SK-N-SH treated with all-trans-retinoic acid at 6 μM for 48 hours (cell line): ENCODE results near the gene CATSPERD.

Source experiments
- ATAC-seq: fragments of 200-7000 bp; cut with Tn5 transposase; 3 replicates; pipeline ENCODE4 v1.9.1; 2020; ENCODE audit warnings: mild to moderate bottlenecking, moderate library complexity
- ARNTL ChIP-seq: fragments of 450-650 bp; formaldehyde crosslinking; IDR thresholded peaks from 2 replicates; pipeline ENCODE4 v1.5.0; 2020; ENCODE audit warnings: low read depth, mild to moderate bottlenecking, moderate library complexity, borderline replicate concordance
- BACH2 ChIP-seq: fragments of 250-450 bp; sonication (Bioruptor Pico); IDR thresholded peaks from 2 replicates; pipeline ENCODE4 v1.9.0; 2021; ENCODE audit warnings: mild to moderate bottlenecking, borderline replicate concordance
- CSDC2 ChIP-seq: fragments of 250-450 bp; sonication (Bioruptor Pico); IDR thresholded peaks from 2 replicates; pipeline ENCODE4 v1.5.0; 2020; ENCODE audit warnings: mild to moderate bottlenecking, moderate library complexity
- CSRNP3 ChIP-seq: fragments of 250-450 bp; sonication (Bioruptor Pico); IDR thresholded peaks from 2 replicates; pipeline ENCODE4 v1.5.1; 2021; ENCODE audit warnings: mild to moderate bottlenecking, moderate library complexity
- ESRRG ChIP-seq: fragments of 250-450 bp; sonication (Bioruptor Pico); IDR thresholded peaks from 2 replicates; pipeline ENCODE4 v1.6.1; 2021; ENCODE audit warnings: mild to moderate bottlenecking
- GLIS3 ChIP-seq: fragments of 250-450 bp; sonication (Bioruptor Pico); IDR thresholded peaks from 2 replicates; pipeline ENCODE4 v1.5.0; 2020; ENCODE audit warnings: mild to moderate bottlenecking, moderate library complexity
- ISL1 ChIP-seq: fragments of 250-450 bp; sonication (Bioruptor Pico); IDR thresholded peaks from 2 replicates; pipeline ENCODE4 v2.1.2; 2022; ENCODE audit warnings: mild to moderate bottlenecking, moderate library complexity
- POU6F1 ChIP-seq: fragments of 250-450 bp; sonication (Bioruptor Pico); IDR thresholded peaks from 2 replicates; pipeline ENCODE4 v1.8.0; 2021; ENCODE audit warnings: low read depth, mild to moderate bottlenecking, moderate library complexity, borderline replicate concordance
- SNAI2 ChIP-seq: fragments of 250-450 bp; sonication (Bioruptor Pico); IDR thresholded peaks from 2 replicates; pipeline ENCODE4 v1.5.0; 2020; ENCODE audit warnings: mild to moderate bottlenecking, moderate library complexity
- TCF4 ChIP-seq: fragments of 250-450 bp; sonication (Bioruptor Pico); IDR thresholded peaks from 2 replicates; pipeline ENCODE4 v1.8.0; 2021; ENCODE audit warnings: mild to moderate bottlenecking, moderate library complexity, borderline replicate concordance
- TOX ChIP-seq: fragments of 250-450 bp; sonication (Bioruptor Pico); IDR thresholded peaks from 2 replicates; pipeline ENCODE4 v1.8.0; 2021; ENCODE audit warnings: mild to moderate bottlenecking, moderate library complexity, borderline replicate concordance
- ZNF565 ChIP-seq: fragments of 450-650 bp; formaldehyde crosslinking; conservative IDR thresholded peaks from 2 replicates; pipeline ENCODE4 v1.5.0; 2020; ENCODE audit warnings: low read depth, mild to moderate bottlenecking, moderate library complexity
- ZNF70 ChIP-seq: fragments of 450-650 bp; formaldehyde crosslinking; IDR thresholded peaks from 2 replicates; pipeline ENCODE4 v1.5.0; 2020; ENCODE audit warnings: mild to moderate bottlenecking, moderate library complexity
- TF ChIP-seq, protein P1 (sequence below): fragments of 250-450 bp; sonication (Bioruptor Pico); IDR thresholded peaks from 2 replicates; pipeline ENCODE4 v1.5.1; 2020; ENCODE audit warnings: low read depth, mild to moderate bottlenecking, moderate library complexity
- TF ChIP-seq, protein P2 (sequence below): fragments of 250-450 bp; sonication (Bioruptor Pico); IDR thresholded peaks from 2 replicates; pipeline ENCODE4 v1.5.0; 2020; ENCODE audit warnings: mild to moderate bottlenecking, moderate library complexity

CATSPERD gene

GRCh38 chr19:5800361-5801270 lies 80.2 kb downstream of the CATSPERD start (continued):
- no peak for TF ChIP-seq POU6F1 (CRISPR knock-in tag)
- no peak for TF ChIP-seq ESRRG

- no peak for TF ChIP-seq TOX (CRISPR knock-in tag)
- no peak for TF ChIP-seq TCF4 (CRISPR knock-in tag)
- TF ChIP-seq, protein P1, sequence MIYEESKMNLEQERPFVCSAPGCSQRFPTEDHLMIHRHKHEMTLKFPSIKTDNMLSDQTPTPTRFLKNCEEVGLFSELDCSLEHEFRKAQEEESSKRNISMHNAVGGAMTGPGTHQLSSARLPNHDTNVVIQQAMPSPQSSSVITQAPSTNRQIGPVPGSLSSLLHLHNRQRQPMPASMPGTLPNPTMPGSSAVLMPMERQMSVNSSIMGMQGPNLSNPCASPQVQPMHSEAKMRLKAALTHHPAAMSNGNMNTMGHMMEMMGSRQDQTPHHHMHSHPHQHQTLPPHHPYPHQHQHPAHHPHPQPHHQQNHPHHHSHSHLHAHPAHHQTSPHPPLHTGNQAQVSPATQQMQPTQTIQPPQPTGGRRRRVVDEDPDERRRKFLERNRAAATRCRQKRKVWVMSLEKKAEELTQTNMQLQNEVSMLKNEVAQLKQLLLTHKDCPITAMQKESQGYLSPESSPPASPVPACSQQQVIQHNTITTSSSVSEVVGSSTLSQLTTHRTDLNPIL (CRISPR knock-in tag): no peak
- TF ChIP-seq CSDC2 (CRISPR knock-in tag): no peak
- TF ChIP-seq ZNF565: no peak
- no peak for TF ChIP-seq SNAI2 (CRISPR knock-in tag)
- no peak for ATAC-seq
These were observed 81.6 kb downstream of the CATSPERD start for GRCh38 chr19:5801796-5802619.

DNA sequence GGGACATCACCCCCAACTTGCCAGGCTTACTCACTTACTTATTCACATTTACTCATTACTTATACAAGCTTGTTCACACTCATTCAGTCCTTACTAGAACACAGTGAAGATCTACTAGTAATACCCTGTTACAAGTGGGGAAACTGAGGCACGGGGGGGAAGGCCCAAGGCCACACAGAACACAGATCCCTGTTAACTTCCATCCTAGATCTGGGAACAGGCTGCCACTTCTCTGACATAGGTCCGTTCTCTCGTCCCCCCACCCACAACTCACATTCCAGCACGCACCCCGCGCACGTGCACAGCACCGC lies 83.0 kb downstream of the CATSPERD start:
- TF ChIP-seq GLIS3 (CRISPR knock-in tag): no peak
- TF ChIP-seq TOX (CRISPR knock-in tag): no peak
- TF ChIP-seq CSRNP3 (CRISPR knock-in tag): no peak
- TF ChIP-seq ARNTL: no peak
- TF ChIP-seq, protein P1 (CRISPR knock-in tag): no peak
- TF ChIP-seq POU6F1 (CRISPR knock-in tag): no peak
- TF ChIP-seq, protein P2, sequence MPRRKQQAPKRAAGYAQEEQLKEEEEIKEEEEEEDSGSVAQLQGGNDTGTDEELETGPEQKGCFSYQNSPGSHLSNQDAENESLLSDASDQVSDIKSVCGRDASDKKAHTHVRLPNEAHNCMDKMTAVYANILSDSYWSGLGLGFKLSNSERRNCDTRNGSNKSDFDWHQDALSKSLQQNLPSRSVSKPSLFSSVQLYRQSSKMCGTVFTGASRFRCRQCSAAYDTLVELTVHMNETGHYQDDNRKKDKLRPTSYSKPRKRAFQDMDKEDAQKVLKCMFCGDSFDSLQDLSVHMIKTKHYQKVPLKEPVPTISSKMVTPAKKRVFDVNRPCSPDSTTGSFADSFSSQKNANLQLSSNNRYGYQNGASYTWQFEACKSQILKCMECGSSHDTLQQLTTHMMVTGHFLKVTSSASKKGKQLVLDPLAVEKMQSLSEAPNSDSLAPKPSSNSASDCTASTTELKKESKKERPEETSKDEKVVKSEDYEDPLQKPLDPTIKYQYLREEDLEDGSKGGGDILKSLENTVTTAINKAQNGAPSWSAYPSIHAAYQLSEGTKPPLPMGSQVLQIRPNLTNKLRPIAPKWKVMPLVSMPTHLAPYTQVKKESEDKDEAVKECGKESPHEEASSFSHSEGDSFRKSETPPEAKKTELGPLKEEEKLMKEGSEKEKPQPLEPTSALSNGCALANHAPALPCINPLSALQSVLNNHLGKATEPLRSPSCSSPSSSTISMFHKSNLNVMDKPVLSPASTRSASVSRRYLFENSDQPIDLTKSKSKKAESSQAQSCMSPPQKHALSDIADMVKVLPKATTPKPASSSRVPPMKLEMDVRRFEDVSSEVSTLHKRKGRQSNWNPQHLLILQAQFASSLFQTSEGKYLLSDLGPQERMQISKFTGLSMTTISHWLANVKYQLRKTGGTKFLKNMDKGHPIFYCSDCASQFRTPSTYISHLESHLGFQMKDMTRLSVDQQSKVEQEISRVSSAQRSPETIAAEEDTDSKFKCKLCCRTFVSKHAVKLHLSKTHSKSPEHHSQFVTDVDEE (CRISPR knock-in tag): no peak
- no peak for TF ChIP-seq BACH2 (CRISPR knock-in tag)
- TF ChIP-seq ZNF70 (CRISPR knock-in tag): no peak
- no peak for TF ChIP-seq ISL1 (CRISPR knock-in tag)
- TF ChIP-seq ESRRG: no peak
- TF ChIP-seq, all 23 proteins: peak for 0
- no peak for ATAC-seq
